ENCODE results near the gene SRD5A3. TPM values are rescaled to one million over a fixed set of nuclear protein-coding genes. Genes with fewer than 3 reads are reported as not detected.
A peak's percentile ranks its signal among the peaks of the same experiment; 100 is the strongest.

SRD5A3 gene
- total and polyA plus RNA-seq, 5 donors, result 9.5 to 14.9 (median 9.9) TPM

GRCh38 chr4:55321707-55322264, 24.3 kb upstream of the SRD5A3 start:
- Histone ChIP-seq H3K9me3 (ENCODE audit: control insufficient read depth, low read length) (no peaks in the 10 kb centered on the region), H3K27me3 (ENCODE audit: control insufficient read depth, insufficient read depth) (no peaks in the 10 kb centered on the region), H3K4me1 (ENCODE audit: control insufficient read depth, insufficient read depth, low read length) (no peaks in the 10 kb centered on the region), H3K27ac (ENCODE audit: low read length) (no peak overlapping the region), H3K4me3 (ENCODE audit: low read length) (no peak overlapping the region)
- peak; percentile 29 to 67 for ATAC-seq
- intact Hi-C loops (cut with DNase I), result loop anchor here in 3 of 4 donors (2.0 to 10.0 kb wide), 5 partner anchors 317 to 351 kb away; no protein-coding TSS in a partner anchor
- DNase-seq, result peak in 2 of 3 donors; percentile 80 to 84
- 21% methylated on average over 8 of the region's 8 CpGs for WGBS

GRCh38 chr4:55323375-55323774, 22.7 kb upstream of the SRD5A3 start:
- no peaks in the 10 kb centered on the region for H3K27me3 ChIP-seq (ENCODE audit: control insufficient read depth, insufficient read depth)
- no peak overlapping the region for H3K27ac ChIP-seq (ENCODE audit: low read length)
- DNase-seq, result no peak
- H3K4me3 ChIP-seq (ENCODE audit: low read length), result no peak overlapping the region
- no peaks in the 10 kb centered on the region for H3K4me1 ChIP-seq (ENCODE audit: control insufficient read depth, insufficient read depth, low read length)
- no peaks in the 10 kb centered on the region for H3K9me3 ChIP-seq (ENCODE audit: control insufficient read depth, low read length)
- intact Hi-C loops (cut with DNase I), result loop anchor here in 2 of 4 donors (5.0 to 10.0 kb wide), 3 partner anchors 319 to 351 kb away; no protein-coding TSS in a partner anchor
- ATAC-seq, result no peak

- no peak overlapping the region for H3K4me3 ChIP-seq (ENCODE audit: low read length)
These were observed 19.4 kb upstream of the SRD5A3 start for GRCh38 chr4:55326629-55327028.

DNA sequence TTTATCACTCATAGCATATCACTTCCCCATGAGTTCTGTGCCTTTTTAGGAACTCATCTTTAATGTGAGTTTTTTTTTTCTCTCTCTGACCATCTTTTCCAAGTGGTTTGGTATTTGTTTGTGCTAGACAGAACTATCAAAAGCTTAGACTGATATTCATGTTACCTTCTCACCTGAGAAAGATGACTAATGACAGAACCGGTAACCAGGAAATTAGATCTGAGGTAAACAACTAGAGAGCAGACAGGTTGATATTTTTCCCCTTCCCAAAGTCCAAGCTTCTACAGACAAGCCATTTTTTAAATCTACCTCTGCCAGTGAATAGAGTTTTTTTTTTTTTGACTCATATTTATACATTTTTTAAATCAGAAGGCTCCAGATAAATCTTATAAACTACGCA, 17.0 kb upstream of the SRD5A3 start:
- ATAC-seq (no peak), DNase-seq (no peak)
- H3K9me3 ChIP-seq (ENCODE audit: control insufficient read depth, low read length), result no peaks in the 10 kb centered on the region
- no peaks in the 10 kb centered on the region for H3K27me3 ChIP-seq (ENCODE audit: control insufficient read depth, insufficient read depth)
- H3K27ac ChIP-seq (ENCODE audit: low read length), result no peak overlapping the region
- intact Hi-C loops (cut with DNase I), result loop anchor here in 1 of 4 donors (10.0 kb wide), 1 partner anchor 324 kb away; no protein-coding TSS in a partner anchor
- no peaks in the 10 kb centered on the region for H3K4me1 ChIP-seq (ENCODE audit: control insufficient read depth, insufficient read depth, low read length)
- WGBS, result 94% methylated on average over 2 of the region's 2 CpGs
- H3K4me3 ChIP-seq (ENCODE audit: low read length), result no peak overlapping the region

More at GRCh38 chr4:55326629-55327028, 19.4 kb upstream of the SRD5A3 start:
- H3K4me1 ChIP-seq (ENCODE audit: control insufficient read depth, insufficient read depth, low read length), result no peaks in the 10 kb centered on the region
- DNase-seq (no peak), ATAC-seq (no peak)
- no peak overlapping the region for H3K27ac ChIP-seq (ENCODE audit: low read length)
- intact Hi-C loops (cut with DNase I), result loop anchor here in 1 of 4 donors (10.0 kb wide), 1 partner anchor 322 kb away; no protein-coding TSS in a partner anchor
- H3K9me3 ChIP-seq (ENCODE audit: control insufficient read depth, low read length), result no peaks in the 10 kb centered on the region
- H3K27me3 ChIP-seq (ENCODE audit: control insufficient read depth, insufficient read depth), result no peaks in the 10 kb centered on the region

GRCh38 chr4:55330241-55330640, 15.8 kb upstream of the SRD5A3 start:
- ATAC-seq, result peak in 1 of 2 donors; percentile 68
- Histone ChIP-seq H3K27me3 (ENCODE audit: control insufficient read depth, insufficient read depth) (no peaks in the 10 kb centered on the region), H3K4me1 (ENCODE audit: control insufficient read depth, insufficient read depth, low read length) (no peaks in the 10 kb centered on the region), H3K27ac (ENCODE audit: low read length) (no peak overlapping the region), H3K4me3 (ENCODE audit: low read length) (no peak overlapping the region), H3K9me3 (ENCODE audit: control insufficient read depth, low read length) (no peaks in the 10 kb centered on the region)
- intact Hi-C loops (cut with DNase I), result no loop called here
- DNase-seq, result no peak
- WGBS, result 53% methylated on average over 4 of the region's 4 CpGs

DNA sequence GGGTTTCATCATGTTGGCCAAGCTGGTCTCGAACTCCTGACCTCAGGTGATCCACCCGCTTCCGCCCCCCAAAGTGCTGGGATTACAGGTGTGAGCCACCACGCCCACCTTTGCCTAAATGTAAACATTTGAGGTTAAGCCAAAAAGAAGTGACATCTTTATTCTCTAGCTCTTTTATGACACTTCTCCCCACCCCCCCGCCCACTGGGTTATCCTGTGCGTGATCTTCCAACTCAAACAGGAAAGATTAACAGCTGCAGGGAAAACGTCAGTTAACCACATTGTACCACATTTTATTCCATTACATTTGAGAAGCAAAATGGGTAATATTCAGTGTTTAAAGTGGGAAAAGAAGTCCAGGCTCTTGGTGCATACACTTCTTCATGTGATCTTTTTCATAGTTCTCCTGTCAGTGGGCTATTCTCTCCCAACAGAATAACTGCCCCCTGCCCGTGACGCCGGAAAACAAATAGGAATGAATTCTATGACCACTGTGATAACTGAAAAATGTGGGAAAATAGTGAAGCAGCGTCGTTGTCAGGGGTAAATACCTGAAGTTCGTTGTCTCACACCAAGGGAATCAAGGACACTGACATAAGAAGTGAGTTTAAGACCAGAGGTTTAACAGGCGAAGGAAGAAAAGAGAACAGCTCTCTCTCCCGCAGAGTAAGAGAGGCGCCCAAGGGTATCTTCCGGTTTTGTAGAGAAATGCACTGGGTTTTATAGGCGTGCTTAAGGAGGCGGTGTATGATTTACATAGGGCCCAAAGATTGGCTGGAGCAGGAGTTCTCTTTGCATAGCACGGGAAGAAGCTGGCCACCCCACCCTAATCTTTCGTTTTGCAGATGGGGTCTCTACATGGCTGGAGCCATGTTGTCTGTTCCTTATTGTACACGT, 9.7 kb upstream of the SRD5A3 start:
- H3K27ac ChIP-seq (ENCODE audit: low read length), result no peak overlapping the region
- ATAC-seq, result no peak
- H3K4me3 ChIP-seq (ENCODE audit: low read length), result no peak overlapping the region
- H3K4me1 ChIP-seq (ENCODE audit: control insufficient read depth, insufficient read depth, low read length), result no peaks in the 10 kb centered on the region
- H3K9me3 ChIP-seq (ENCODE audit: control insufficient read depth, low read length), result no peaks in the 10 kb centered on the region
- no peaks in the 10 kb centered on the region for H3K27me3 ChIP-seq (ENCODE audit: control insufficient read depth, insufficient read depth)
- intact Hi-C loops (cut with DNase I), result no loop called here
- WGBS, result 84% methylated on average over 22 of the region's 22 CpGs
- no peak for DNase-seq

DNA sequence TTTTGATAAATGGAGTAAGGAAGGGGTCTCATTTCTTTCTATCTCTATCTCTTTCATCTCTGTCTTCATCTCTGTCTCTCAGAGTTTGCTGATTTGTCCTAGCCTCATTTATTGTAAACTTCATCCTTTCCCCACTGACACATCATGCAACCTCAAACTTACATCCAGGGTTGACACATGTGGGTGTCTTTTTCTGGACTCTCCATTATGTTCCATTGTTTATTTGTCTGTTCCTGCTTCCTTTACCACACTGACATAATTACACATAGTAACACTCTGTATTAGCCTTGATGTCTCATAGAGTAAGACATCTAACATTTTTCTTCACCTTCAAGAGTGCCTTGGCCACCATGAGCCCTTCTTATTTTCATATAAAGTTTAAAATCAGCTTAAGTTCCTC, 8.1 kb upstream of the SRD5A3 start:
- no peaks in the 10 kb centered on the region for H3K27me3 ChIP-seq (ENCODE audit: control insufficient read depth, insufficient read depth)
- H3K27ac ChIP-seq (ENCODE audit: low read length), result no peak overlapping the region
- no peaks in the 10 kb centered on the region for H3K4me1 ChIP-seq (ENCODE audit: control insufficient read depth, insufficient read depth, low read length)
- DNase-seq (no peak), ATAC-seq (no peak)
- no peak overlapping the region for H3K4me3 ChIP-seq (ENCODE audit: low read length)
- H3K9me3 ChIP-seq (ENCODE audit: control insufficient read depth, low read length), result no peaks in the 10 kb centered on the region
- intact Hi-C loops (cut with DNase I), result no loop called here

GRCh38 chr4:55338486-55338885, 7.6 kb upstream of the SRD5A3 start:
- Histone ChIP-seq H3K4me3 (ENCODE audit: low read length) (no peak overlapping the region), H3K4me1 (ENCODE audit: control insufficient read depth, insufficient read depth, low read length) (no peaks in the 10 kb centered on the region), H3K27me3 (ENCODE audit: control insufficient read depth, insufficient read depth) (no peaks in the 10 kb centered on the region), H3K27ac (ENCODE audit: low read length) (no peak overlapping the region), H3K9me3 (ENCODE audit: control insufficient read depth, low read length) (no peaks in the 10 kb centered on the region)
- intact Hi-C loops (cut with DNase I), result no loop called here
- DNase-seq (no peak), ATAC-seq (no peak)
- 70% methylated on average over 4 of the region's 4 CpGs for WGBS

DNA sequence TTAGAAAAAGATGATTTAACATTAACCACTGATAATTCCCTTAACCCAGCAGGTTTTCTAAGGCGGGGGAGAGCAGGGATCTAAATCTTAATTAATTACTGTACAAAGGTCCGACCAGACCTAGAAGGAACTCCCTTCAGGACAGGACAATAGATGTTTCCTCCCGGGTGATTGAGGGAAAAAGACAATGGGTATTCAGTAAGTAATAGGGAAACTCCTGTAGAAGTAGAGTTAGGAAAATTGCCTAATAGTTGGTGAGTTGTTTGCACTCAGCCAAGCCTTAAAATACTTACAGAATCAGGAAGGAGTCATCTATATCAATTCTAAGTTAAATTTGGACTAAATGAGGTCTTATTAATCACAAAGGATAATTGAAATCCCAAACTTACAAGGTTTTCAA, 5.8 kb upstream of the SRD5A3 start:
- no peaks in the 10 kb centered on the region for H3K27me3 ChIP-seq (ENCODE audit: control insufficient read depth, insufficient read depth)
- intact Hi-C loops (cut with DNase I), result no loop called here
- H3K4me3 ChIP-seq (ENCODE audit: low read length), result no peak overlapping the region
- no peaks in the 10 kb centered on the region for H3K4me1 ChIP-seq (ENCODE audit: control insufficient read depth, insufficient read depth, low read length)
- no peaks in the 10 kb centered on the region for H3K9me3 ChIP-seq (ENCODE audit: control insufficient read depth, low read length)
- ATAC-seq, result no peak
- DNase-seq, result no peak
- no peak overlapping the region for H3K27ac ChIP-seq (ENCODE audit: low read length)
- WGBS, result 59% methylated on average over 3 of the region's 3 CpGs

DNA sequence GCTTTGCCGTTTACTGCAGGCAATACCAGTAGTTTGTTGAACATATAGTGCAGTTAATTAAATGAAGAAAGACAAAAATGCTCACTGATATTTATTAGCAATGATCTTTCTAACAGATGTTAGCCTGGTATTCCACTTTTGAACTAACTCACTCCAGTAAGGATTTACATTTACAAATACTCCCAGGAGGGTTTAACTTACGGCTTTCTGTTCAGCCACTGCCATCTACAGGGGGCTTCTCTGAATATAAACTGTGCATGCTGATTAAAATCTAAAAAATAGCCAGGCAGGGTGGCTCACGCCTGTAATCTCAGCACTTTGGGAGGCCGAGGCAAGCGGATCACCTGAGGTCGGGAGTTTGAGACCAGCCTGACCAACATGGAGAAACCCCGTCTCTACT, 2.2 kb upstream of the SRD5A3 start:
- no peak for ATAC-seq
- intact Hi-C loops (cut with DNase I), result no loop called here
- no peak for DNase-seq
- no peaks in the 10 kb centered on the region for H3K9me3 ChIP-seq (ENCODE audit: control insufficient read depth, low read length)
- no peaks in the 10 kb centered on the region for H3K27me3 ChIP-seq (ENCODE audit: control insufficient read depth, insufficient read depth)
- no peak overlapping the region for H3K27ac ChIP-seq (ENCODE audit: low read length)
- 86% methylated on average over 7 of the region's 7 CpGs for WGBS
- no peak overlapping the region for H3K4me3 ChIP-seq (ENCODE audit: low read length)
- peaks cover 2% of the 10 kb centered on the region for H3K4me1 ChIP-seq (ENCODE audit: control insufficient read depth, insufficient read depth, low read length)

GRCh38 chr4:55345054-55345453, 988 bp upstream of the SRD5A3 start:
- H3K27ac ChIP-seq (ENCODE audit: low read length), result no peak overlapping the region

More at GRCh38 chr4:55345054-55345453, 988 bp upstream of the SRD5A3 start:
- WGBS, result 92% methylated on average over 3 of the region's 3 CpGs
- intact Hi-C loops (cut with DNase I), result loop anchor here in 3 of 4 donors (5.0 kb wide), 6 partner anchors 47 to 522 kb away; partner anchors contain the start of genes CLOCK (in 1 of the 3), EXOC1 (in 1 of the 3) and TMEM165 (in 1 of the 3)
- peaks cover 2% of the 10 kb centered on the region for H3K4me1 ChIP-seq (ENCODE audit: control insufficient read depth, insufficient read depth, low read length)
- H3K9me3 ChIP-seq (ENCODE audit: control insufficient read depth, low read length), result no peaks in the 10 kb centered on the region
- H3K4me3 ChIP-seq (ENCODE audit: low read length), result no peak overlapping the region
- DNase-seq, result no peak
- ATAC-seq, result no peak
- no peaks in the 10 kb centered on the region for H3K27me3 ChIP-seq (ENCODE audit: control insufficient read depth, insufficient read depth)
